HG02852 (cell line): ENCODE results near the gene ETF1.

ENCODE experiments used
- ATAC-seq: cut with Tn5 transposase; IDR thresholded peaks from one replicate; pipeline ENCODE4 v1.9.1; 2021; ENCODE audit warnings: mild to moderate bottlenecking, moderate library complexity; ENCODE audit not compliant: unreplicated experiment

ETF1 gene

DNA sequence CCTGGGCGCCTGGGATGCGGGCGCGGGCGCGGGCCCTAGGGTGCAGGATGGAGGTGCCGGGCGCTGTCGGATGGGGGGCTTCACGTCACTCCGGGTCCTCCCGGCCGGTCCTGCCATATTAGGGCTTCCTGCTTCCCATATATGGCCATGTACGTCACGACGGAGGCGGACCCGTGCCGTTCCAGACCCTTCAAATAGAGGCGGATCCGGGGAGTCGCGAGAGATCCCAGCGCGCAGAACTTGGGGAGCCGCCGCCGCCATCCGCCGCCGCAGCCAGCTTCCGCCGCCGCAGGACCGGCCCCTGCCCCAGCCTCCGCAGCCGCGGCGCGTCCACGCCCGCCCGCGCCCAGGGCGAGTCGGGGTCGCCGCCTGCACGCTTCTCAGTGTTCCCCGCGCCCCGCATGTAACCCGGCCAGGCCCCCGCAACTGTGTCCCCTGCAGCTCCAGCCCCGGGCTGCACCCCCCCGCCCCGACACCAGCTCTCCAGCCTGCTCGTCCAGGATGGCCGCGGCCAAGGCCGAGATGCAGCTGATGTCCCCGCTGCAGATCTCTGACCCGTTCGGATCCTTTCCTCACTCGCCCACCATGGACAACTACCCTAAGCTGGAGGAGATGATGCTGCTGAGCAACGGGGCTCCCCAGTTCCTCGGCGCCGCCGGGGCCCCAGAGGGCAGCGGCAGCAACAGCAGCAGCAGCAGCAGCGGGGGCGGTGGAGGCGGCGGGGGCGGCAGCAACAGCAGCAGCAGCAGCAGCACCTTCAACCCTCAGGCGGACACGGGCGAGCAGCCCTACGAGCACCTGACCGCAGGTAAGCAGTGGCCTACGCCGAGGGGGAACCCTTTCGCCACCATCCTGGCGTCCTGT, 77.5 kb downstream of the ETF1 start, which contains the start of gene EGR1:
TSS of gene EGR1 (plus strand) at position 219 of the 864 bp plus-strand sequence. CDS start at position 502, 283 bp downstream.
- ATAC-seq = peak; percentile 57

DNA sequence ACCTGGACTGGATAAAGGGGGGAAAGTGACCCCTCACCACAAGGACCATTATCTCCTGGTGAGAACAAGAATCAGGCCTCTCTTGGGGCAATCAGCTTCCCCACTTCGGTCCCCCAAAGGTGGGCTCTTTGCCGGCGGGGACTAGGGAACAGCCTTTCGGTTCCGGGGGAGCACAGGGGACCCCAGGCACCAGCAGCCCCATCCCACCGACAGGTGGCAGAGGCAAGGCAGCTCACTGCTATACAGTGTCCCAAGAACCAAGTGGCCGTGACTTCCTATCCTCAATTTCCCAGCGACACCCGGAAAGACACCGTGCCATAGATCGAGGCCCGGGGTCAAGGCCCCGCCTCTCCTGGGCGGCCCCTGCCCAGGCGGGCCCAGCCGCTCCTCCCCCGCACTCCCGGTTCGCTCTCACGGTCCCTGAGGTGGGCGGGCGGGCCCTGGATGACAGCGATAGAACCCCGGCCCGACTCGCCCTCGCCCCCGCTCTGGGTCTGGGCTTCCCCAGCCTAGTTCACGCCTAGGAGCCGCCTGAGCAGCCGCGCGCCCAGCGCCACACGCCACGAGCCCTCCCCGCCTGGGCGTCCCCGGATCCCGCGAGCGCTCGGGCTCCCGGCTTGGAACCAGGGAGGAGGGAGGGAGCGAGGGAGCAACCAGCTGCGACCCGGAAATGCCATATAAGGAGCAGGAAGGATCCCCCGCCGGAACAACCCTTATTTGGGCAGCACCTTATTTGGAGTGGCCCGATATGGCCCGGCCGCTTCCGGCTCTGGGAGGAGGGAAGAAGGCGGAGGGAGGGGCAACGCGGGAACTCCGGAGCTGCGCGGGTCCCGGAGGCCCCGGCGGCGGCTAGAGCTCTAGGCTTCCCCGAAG, 78.4 kb downstream of the ETF1 start:
- peak; percentile 76 for ATAC-seq

DNA sequence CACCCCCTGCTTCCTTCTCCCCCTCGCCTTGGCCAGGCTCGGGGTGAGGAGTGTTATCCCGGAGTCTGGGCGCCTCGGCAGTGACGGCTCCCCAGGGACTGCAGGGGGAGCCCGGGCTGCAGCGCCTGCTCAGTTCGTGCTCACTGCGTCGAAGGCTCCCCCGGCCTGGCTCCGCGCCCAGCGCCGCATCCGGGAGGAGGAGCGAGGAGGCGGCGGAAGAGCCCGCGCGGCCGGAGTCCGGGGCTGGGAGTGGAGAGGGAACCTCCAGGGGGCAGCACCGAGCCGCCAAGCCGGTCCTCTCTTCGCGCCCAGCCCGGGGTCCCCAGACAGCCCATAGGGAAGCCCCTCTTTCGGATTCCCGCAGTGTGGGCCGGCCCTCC, 79.0 kb downstream of the ETF1 start:
- ATAC-seq = peak; percentile 45

DNA sequence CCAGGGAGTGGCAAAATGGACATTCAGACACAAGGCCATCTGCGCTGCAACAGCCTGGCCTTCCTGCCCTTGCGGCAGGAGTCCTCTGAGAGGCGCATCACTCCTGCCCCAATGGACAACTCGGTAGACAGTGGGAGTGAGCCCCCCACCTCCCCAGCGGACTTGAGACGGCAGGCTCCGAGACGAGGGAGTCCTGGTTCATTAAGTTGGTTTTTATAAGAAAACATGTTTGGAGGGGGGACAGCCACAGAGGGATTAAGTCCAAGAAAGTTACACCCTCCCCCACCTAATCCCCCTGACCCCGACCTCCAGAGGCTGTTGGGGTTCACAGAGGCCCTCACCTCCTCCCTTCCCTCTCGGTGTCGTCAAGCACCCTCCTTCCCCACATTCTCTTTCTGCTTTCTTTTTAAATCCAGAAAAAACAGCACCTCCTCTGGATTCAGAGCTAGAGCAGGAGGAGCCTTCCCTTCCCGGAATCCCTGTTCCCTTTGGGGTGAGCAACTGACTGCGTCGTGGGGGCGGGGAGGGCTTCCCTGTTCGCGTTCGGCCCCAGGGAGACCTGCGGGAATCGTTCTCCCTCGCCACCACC, 79.5 kb downstream of the ETF1 start:
- ATAC-seq = no peak

DNA sequence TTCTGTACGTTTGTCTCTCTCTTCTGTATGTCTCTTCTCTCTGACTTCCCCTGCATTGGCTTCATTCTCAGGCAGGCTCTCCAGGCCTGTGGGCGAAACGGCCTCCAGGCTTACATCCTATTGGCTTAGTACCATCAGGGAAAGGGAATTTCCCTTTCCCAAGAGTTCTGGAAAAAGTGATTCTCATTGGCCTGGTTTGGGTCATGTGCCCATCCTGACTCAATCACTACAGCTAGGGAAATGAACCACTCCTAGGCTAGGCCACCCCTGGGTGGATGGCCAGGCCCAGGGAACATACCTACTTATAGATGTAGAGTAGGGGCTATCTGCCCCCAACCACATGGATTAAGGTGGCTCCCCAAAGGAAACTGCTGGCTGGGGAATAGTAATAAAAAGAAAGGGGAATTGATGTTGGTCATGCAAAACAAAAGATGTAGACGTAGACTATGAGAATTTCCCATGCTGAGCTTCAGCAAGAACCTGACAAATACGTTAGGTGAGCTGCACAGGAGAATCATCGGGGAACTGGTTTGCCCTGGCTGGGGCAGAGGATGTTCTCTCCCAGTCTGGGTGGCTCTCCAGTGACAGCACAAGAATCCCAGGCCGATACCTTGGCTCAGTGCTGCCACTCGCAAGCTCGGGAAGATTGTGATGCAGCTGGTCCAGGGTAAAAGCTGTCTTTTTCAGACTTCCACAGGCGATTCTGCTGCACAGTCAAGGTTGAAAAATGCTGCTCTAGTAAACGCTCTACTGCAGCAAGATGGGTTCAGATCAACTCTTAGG, 81.5 kb downstream of the ETF1 start:
- no peak for ATAC-seq

DNA sequence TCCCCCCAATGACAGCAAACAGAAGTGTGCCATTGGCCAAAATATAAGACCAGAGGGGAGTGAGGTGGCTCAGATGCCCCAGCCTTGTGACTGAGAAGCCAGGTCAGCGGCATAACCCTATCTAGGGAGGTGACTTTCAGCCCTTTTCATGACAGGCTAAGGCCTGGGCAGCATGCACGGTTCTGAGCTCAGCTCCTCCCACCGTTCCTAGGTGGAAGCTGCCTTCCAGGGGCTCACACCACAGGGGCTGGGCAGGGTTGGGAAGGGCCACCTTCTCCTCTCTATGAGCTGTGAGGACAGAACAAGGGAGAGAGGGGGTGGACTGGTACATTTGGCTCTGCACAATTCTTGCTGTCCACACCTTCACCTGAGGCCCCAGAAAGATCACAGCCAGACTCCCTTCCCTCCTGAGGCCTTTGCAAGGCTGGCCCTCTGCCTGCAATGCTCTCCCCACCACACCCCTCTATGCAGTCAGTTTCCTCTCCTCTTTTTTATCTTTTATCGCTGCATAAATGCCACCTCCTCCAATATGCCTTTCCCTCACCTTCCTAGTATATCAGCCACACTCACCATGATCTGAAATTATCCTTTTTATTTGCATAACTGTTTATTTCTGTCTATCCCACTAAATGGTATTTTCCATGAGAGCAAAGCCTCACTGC, 82.9 kb downstream of the ETF1 start:
- no peak for ATAC-seq

DNA sequence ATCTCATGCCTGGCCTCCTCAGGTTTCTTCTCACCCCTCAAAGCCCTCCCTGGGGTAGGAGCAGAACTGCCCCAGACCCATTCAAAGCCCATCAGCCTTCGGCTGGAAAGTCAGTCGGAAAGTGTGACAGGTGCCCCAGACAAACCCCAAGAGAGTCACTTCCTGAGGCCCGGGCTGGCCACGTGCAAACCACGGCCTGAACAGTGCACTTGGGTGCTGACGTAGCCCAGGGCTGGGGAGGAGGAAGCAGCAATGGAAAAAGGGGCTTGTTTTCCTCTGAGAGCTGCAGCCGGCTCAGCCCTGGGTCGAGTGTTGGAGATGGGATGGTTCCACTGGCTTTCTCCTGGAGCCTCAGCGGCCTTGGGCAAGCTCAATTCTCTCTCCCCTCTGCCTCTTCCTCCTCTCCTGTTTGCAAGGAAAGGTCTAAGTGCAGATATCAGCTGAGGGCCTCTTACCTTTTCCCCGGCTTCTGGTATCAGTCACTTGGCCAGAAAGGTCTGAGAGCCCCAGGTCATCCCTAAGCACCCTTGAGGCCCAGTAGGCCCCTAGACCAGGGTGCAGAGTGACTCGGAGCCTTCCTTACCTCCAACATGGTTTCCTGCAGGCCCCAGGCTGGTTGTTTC, 83.6 kb downstream of the ETF1 start:
- ATAC-seq = no peak

DNA sequence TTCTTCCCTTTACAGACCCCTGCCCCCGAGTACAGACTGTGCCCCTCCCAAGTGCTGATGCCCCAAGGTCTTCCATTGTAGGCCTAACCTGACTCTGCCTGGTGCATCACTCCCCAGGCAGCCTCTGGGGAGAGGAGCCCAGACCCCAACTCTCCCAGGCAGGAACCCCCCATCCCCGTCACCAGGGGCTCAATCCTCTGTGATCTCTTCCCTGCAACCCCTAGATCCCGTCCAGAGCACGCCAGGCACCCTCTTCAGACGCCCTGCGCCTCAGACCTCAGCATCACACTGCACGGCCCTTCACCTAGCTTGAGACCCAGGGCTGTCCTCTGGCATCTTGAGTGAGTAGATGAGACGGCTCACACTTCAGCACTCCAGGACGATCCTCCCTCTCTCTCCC, 84.2 kb downstream of the ETF1 start:
- ATAC-seq = no peak

DNA sequence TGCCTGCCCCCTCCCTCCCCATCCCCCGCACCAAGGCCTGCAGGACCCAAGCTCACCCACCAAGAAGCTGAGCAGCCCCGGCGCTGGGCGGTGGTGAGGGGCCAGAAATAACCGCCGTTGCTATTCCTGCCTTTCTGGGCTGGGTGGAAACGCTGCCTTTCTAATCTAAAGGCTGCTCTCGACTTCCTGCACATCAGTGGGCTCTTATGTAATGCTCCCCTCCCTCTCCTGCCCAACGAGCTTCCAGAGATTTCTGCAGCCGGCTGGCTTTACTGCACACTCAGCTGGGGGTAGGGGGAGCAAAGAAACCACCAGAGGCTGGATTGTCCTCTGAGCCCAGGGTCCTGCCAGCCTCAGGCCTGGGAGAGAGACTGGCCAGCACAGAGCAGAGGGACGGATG, 84.7 kb downstream of the ETF1 start:
- no peak for ATAC-seq

DNA sequence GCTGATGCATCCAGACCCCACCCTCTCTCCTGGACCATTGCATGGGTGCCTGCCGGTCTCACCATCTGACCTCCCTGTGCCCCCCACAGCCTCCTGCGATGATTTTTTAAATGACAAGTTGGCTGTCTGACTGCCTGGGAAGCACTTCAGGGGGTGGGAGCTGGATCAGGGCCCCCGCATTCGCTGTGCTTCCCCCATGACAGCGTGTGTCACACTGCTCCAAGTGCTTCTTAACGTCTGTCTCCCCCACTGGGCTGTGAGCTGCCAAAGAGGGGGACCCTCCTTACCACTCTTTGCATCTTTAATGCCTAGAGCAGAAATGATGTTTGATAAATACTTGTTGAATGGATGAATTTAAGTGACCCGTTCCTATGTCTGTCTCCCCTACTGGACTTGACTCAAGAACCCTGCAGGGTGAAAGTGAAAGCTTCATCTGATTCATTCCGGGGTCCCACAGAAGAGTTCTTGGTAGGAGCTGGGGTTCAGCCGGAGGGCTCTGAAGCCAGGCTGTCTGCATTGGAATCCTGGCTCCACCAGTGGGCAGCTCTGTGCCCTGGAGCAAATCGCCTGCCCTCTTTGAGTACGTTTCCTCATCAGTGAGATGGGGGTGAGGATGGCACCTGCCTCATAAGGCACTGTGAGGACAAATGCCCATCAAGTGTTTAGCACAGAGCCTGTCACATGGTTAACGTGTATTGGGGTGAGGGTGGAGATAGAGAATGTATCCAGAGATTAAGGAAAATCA, 85.3 kb downstream of the ETF1 start:
- ATAC-seq = no peak
